Measurements from ENCODE around the gene MYO7B. TPM values are rescaled to one million over a fixed set of nuclear protein-coding genes. Genes with fewer than 3 reads are reported as not detected.

MYO7B gene
- total RNA-seq, 1 donor from 2014 or later: 1.6 TPM

DNA sequence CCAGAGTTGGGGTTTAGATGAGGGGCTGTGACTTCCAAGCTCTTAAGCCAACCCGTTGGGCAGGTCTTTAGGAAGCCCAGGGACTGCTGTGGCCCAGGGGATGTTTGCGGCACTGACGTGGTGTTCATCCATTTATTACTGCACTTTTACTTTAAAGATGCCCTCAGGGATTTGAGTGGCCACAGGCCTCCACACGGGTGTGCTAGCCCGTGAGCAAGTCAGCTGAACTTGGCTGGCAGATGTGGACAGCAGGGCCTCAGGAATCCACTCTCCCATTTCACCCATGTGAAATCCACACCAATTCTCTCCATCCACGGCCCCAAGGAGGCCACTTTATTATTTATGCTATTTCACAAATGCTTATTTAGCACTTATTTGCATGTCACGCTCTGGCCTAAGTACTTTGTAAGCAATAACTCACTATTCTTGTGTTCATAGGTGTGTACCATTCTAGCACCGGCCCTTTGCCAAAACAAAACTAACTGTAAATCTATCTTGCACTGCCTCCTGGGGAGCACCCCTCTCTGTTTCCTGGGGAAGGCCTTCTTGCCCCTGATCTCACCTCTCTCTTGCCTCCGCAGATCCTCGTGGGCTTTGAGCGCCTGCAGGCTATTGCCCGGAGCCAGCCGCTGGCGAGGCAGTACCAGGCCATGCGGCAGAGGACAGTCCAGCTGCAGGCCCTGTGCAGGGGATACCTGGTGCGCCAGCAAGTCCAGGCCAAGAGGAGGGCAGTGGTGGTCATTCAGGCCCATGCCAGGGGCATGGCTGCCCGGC lies 71.3 kb downstream of the MYO7B start:
- intact Hi-C loops (cut with micrococcal nuclease): no loop called here

DNA sequence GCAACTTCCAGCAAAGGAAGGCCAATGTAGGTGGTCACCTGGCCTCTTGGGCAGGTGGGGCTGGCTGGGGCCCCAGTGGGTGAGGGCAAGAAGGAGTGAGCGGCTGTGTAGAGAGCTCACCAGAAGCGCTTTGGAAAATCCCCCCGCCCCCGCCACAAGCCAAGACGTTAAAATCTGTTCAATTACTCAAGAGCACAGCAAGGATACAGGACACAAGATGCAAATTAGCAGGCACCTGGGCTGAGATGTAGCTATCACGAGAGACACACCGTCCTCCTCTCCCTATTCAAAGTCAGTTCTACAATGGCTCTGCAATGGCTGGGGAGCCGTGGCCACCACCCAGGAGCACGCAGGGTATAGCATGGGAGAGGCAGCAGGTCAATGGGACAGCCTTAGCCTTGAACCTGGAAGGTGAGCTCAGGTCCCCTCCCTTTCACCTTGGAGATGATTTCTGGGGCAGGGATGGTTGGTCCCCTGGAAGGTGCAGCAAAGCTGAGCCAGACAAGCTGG lies 72.0 kb downstream of the MYO7B start:
- intact Hi-C loops (cut with micrococcal nuclease): no loop called here

DNA sequence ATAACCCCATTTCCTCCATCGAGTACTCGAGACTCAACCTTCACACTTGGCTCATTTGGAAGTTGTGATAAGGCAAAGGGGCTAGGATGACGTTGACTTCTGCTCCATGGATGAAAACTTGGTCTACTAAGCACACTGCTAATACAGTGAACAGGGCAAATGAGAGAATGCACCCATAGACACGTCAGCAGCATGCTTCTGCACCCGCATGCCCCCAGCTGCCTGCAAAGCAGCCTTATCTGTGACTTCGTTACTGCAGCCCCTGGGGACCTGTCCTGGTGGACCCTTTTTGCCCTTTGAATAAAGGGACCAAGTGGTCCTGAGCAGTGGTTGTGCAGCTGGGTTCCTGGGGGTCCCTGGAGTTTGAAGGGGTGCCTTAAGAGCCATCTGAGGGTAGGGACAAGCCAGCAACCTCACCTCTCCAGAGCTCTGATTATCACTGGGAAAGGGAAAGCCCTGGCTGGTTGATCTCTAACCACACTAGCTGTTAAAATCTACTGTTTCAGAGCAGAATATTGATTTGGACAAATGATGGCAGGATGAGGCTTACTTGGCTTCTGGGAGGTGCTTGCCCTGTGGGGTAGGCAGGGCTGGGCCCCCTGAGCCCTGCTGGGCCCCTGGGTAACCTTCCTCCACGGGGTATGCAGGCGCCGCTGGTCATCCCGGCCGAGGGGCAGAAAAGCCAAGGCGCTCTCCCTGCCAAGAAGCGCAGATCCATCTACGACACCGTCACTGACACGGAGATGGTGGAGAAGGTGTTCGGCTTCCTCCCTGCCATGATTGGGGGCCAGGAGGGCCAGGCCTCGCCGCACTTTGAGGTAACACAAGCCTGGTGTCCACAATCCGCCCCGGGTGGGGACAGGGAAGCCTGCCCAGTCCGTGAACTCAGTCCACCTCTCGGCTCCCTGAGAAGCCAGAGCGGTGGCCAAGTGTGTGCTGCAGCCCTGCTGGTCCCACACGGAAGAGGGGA lies 72.9 kb downstream of the MYO7B start:
- intact Hi-C loops (cut with micrococcal nuclease): no loop called here

GRCh38 chr2:127609031-127609751 lies 73.7 kb downstream of the MYO7B start:
- intact Hi-C loops (cut with micrococcal nuclease): no loop called here

DNA sequence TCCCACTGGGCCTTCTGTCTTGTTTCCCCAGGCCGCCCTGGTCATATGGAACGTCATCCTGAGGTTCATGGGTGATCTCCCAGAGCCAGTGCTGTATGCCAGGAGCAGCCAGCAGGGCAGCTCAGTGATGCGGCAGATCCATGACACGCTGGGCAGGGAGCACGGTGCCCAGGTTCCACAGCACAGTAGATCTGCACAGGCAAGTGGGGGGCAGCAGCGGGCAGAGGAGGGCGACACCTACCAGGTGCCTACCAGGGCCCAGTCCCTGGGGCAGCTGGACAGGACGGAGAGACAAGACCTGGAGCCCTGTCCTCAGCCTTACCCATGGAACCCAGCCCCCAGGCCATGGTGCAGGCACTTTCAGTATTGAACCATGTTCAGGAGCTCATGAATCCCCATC lies 74.3 kb downstream of the MYO7B start:
- intact Hi-C loops (cut with micrococcal nuclease): no loop called here

DNA sequence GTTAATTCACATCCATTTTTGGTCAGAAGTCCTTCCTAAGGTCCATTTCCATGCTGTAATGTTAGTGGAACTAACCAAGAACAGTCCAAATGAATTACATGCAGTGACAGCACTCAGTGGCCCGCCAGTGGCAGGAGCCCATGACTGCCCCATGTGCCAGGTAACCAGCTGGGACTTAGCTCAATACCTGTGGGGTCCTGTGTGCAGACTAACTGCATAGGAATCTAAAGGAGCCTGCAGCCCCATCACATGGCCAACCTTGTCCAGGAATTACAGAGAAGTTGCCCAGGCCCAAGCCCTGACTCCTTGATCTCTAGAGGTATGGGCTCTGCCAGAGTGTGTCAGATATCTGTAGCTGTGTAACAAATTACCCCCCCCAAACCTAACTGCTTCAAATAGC lies 75.1 kb downstream of the MYO7B start:
- intact Hi-C loops (cut with micrococcal nuclease): no loop called here

GRCh38 chr2:127611076-127611925 lies 75.8 kb downstream of the MYO7B start:
- intact Hi-C loops (cut with micrococcal nuclease): no loop called here

DNA sequence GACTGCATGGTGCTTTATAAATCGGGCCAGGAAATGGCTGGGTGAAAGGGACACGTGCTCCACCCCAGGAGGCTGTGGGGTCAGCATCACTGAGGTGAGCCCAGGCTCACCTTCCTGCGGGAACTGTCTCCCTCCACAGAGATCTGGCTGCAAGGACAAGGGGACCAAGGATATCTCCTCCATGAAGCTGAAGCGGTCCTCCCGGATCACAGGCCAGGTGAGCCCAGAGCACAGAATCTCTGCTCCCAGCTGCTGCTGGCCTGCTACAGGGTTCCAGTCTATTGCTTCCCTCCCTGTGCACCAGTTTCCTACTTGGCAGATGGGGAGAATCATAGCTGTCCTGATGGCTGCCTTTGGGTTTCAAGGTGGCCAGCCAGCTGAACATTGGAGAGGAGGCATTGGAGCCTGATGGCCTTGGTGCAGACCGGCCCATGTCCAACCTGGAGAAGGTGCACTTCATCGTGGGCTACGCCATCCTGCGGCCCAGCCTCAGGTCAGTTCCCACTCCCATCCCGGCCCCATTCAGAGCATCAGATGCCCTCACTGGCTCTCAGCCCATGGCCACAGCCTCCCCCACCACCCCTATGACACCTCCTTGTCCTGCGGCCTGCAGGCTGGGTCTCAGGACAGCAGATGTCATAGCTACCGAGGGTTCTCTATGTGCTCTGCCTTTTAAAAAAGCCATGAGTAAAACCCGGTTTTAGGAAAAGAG lies 76.8 kb downstream of the MYO7B start:
- intact Hi-C loops (cut with micrococcal nuclease): no loop called here

GRCh38 chr2:127614246-127614645 lies 78.8 kb downstream of the MYO7B start:
- intact Hi-C loops (cut with micrococcal nuclease): no loop called here

DNA sequence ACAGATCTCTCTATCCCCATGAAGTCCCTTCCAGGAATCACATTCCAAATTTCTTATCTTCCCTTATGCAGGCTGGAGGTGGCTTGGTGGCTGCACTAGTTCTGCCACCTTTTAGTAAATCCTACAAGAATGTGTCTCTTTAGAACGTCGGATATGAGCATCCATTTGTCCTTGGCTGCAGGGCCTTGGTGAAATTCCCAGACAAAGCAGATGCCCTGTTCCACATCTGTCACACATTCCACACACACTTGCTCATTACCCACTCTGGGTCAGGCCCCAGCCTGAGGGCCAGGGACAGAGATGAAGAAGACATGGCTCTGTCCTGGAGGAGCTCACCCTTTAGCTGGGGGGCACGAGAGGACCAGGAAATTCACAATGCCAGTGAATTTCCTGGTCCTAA lies 79.2 kb downstream of the MYO7B start:
- intact Hi-C loops (cut with micrococcal nuclease): no loop called here

DNA sequence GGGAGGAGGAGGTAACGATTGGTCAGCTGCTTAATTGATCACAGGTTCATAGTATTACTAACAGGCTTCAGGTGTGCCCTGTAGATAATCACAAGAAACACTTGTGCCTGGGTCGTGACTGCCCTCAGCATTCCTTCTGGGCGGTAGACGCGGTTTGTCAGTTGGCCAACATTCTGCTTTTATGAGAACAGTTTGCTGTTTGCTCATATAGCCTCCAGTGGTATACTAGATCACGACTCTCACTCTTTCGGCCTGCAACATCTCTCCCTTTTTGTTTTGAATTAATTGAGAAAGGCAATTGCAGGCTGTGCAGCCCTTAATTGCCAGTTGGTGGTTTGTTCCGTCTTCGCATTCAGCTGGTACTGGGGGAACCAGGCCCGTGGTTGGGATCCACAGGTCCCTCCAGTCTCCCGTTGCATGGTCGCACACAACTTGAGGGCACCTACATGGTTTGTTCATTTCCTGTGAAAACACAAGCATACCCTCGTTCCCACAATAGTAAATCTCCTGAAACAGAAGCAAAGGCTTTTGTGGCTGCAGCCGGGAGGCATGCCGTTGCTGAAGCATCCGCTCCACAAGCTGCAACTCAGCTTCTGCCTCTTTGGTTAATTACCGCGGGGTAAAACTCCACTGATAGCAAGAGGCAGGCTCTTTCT lies 80.2 kb downstream of the MYO7B start:
- intact Hi-C loops (cut with micrococcal nuclease): no loop called here

DNA sequence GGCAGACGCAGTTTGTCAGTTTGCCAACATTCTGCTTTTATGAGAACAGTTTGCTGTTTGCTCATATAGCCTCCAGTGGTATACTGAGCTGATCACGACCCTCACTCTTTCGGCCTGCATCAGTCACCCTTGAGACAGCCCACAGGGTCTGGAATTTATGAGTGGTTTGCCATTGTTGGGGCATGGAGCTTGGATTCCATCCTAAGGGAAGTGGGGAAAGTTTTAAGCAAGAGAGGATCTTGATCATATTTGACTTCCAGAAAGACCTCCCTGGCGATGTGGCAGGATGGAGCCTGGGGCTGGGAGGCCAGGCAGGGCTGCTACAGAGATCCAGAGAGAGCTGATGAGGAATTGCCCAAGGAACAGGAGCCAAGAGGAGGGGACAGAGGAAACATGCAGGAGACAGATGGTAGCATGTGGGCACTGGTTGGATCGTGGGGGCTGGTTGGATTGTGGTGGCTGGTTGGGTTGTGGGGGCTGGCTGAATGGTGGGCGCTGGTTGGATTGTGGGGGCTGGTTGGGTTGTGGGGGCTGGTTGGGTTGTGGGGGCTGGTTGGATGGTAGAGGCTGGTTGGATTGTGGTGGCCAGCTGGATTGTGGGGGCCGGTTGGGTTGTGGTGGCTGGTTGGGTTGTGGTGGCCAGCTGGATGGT lies 83.2 kb downstream of the MYO7B start:
- intact Hi-C loops (cut with micrococcal nuclease): no loop called here

DNA sequence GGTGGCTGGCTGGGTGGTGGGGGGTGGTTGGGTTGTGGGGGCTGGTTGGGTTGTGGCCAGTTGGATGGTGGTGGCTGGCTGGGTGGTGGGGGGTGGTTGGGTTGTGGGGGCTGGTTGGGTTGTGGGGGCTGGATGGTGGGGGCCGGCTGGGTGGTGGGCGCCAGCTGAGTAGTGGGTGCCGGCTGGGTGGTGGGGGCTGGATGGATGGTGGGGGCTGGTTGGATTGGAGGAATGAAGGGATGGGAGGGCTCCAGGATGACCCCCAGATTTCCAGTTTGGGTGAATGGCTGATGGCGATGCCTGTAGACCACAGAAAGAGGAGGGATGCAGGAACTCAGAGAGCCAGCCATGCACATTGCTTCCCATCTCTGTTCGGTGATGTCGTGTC lies 83.7 kb downstream of the MYO7B start:
- intact Hi-C loops (cut with micrococcal nuclease): no loop called here

- intact Hi-C loops (cut with micrococcal nuclease): no loop called here
Measured at GRCh38 chr2:127619877-127620705, 84.6 kb downstream of the MYO7B start.

- intact Hi-C loops (cut with micrococcal nuclease): no loop called here
Measured at GRCh38 chr2:127620866-127621265, 85.4 kb downstream of the MYO7B start.

DNA sequence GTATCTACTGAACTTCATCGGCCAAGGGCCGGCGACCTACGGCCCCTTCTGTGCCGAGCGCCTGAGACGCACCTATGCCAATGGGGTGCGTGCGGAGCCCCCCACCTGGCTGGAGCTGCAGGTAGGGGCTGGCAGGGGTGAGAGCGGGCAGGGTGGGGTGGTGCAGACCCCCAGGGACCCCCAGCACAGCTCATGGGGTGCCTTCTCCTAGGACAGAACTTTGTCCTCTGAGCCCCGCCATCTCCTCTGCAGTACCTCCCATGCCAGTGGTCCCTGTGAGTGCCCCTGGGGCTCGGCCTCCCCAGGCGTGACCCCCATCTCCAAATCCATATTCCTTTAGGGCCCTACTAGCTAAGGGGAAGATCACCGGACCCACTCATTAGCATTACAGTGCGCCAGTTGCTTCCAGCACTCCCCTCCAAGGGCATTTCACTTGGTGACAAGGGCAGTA lies 86.5 kb downstream of the MYO7B start:
- intact Hi-C loops (cut with micrococcal nuclease): no loop called here

DNA sequence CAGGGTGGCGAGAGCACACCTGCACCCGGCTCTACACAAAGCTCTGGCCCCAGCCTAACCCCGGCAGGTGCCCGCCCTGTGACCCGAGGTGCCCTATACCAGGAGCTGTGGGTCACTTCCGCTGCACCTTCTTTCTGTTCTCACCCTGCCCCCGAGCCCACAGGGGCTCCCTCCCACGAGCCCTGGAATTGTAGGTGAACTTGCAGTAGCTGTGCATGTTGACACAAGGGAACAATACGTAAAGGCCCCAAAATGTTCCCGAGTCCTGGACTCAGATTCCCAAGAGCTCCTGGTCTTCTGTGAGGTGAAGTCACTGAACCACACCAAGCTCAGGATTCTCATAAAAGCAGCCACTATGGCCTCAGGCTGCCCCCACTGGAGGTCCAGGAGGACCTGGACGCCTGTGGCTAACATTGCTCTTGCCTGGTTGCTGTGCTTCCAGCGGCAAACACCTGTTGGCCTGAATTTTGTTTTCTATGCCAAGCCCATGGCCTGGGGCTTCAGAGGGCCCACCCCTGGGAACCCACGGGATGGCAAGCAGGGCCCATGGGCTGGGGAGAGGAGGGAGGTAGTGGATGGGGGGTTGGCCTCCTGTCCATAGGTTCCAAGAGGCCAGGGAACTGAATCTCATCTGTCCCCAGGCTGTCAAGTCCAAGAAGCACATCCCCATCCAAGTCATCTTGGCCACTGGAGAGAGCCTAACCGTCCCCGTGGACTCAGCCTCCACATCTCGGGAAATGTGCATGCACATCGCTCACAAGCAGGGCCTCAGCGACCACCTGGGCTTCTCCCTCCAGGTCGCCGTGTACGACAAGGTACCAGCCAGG lies 87.3 kb downstream of the MYO7B start:
- intact Hi-C loops (cut with micrococcal nuclease): no loop called here
